HepG2 (cell line): ENCODE measurements around the gene ANTXRL. TPM values are rescaled to one million over a fixed set of nuclear protein-coding genes. Genes with fewer than 3 reads are reported as not detected.

Source experiments
- ATAC-seq: fragments of 200-7000 bp; cut with Tn5 transposase; 3 replicates; pipeline ENCODE4 v1.9.1; 2020; ENCODE audit warnings: mild to moderate bottlenecking, moderate library complexity
- BruUV-seq: library from RNA; stranded (reverse); fragments of 400-500 nt; replicated peaks from 2 replicates; lab custom pipeline; 2021; lab: Mats Ljungman, UMichigan
- CTCF ChIA-PET: fragments of 300-600 bp; formaldehyde crosslinking; extraction: SDS; loops from one replicate; lab custom pipeline; 2021; ENCODE audit warnings: low total read pairs, inconsistent platforms, low intra/inter-chr PET ratio; lab: Yijun Ruan, JAX
- POLR2A ChIA-PET: fragments of 350-600 bp; sonication (Branson Sonifier 250); formaldehyde crosslinking; loops from one replicate; lab custom pipeline; 2020; ENCODE audit warnings: antibody characterized with exemption, inconsistent platforms; lab: Yijun Ruan, JAX
- DNase-seq: peaks from one replicate; pipeline ENCODE4 v3.0.0-alpha.2; 2015; ENCODE audit warnings: low spot score
- FAIRE-seq: peaks from 3 replicates; lab custom pipeline; 2011; peaks lifted over from hg19 to GRCh38; lab: Jason Lieb, UNC
- H2AFZ ChIP-seq: one replicate; pipeline ENCODE4 v1.6.1; 2011; ENCODE audit warnings: low read length, inconsistent platforms
- H3K27ac ChIP-seq: fragments of 300-600 bp; 3 replicates; pipeline ENCODE4 v1.8.0; 2011; ENCODE audit warnings: mixed run types, mild to moderate bottlenecking, mixed read lengths, low read length, inconsistent platforms; ENCODE audit not compliant: insufficient read depth; ENCODE audit errors: extremely low read length
- H3K27me3 ChIP-seq, 2 experiments: fragments of 200-600 bp in 1 of 2; 2 replicates in 1 of 2; 3 replicates in 1 of 2; pipeline versions ENCODE4 v1.6.0 to v1.8.0; 2011; ENCODE audit warnings: low read length in 2 of 2, mild to moderate bottlenecking in 2 of 2, moderate library complexity in 2 of 2, inconsistent platforms in 1 of 2; ENCODE audit not compliant: insufficient read depth in 2 of 2, control insufficient read depth in 1 of 2
- H3K36me3 ChIP-seq, 2 experiments: fragments of 200-600 bp in 1 of 2; replicated peaks in 1 of 2; 2 replicates in 1 of 2; 3 replicates in 1 of 2; pipeline versions ENCODE4 v1.5.1 to v1.8.0; 2011; ENCODE audit warnings: low read length in 2 of 2, inconsistent platforms in 1 of 2; ENCODE audit not compliant: insufficient read depth in 2 of 2, control insufficient read depth in 1 of 2
- H3K4me1 ChIP-seq: 2 replicates; pipeline ENCODE4 v1.5.1; 2012; ENCODE audit warnings: low read length, inconsistent platforms; ENCODE audit not compliant: insufficient read depth
- H3K4me2 ChIP-seq: 2 replicates; pipeline ENCODE4 v1.6.0; 2011; ENCODE audit warnings: low read depth, low read length, inconsistent platforms
- H3K4me3 ChIP-seq, 3 experiments: fragments of 200-600 bp in 1 of 3; sonication (generic), shearing (Covaris generic) in 1 of 3; replicated peaks in 1 of 3; 2 replicates each; pipeline ENCODE4 v1.5.1; 2011 to 2016; ENCODE audit warnings: low read length in 3 of 3, inconsistent platforms in 2 of 3, low read depth in 2 of 3, mild to moderate bottlenecking in 2 of 3, control low read depth in 1 of 3, mixed read lengths in 1 of 3; ENCODE audit not compliant: insufficient read depth in 1 of 3
- H3K79me2 ChIP-seq: one replicate; pipeline ENCODE4 v1.6.1; 2011; ENCODE audit warnings: low read length, inconsistent platforms; ENCODE audit not compliant: insufficient read depth
- H3K9ac ChIP-seq: 2 replicates; pipeline ENCODE4 v1.6.0; 2011; ENCODE audit warnings: mild to moderate bottlenecking, low read depth, low read length, inconsistent platforms; ENCODE audit not compliant: insufficient read depth
- H3K9me3 ChIP-seq: 2 replicates; pipeline ENCODE4 v1.5.1; 2012; ENCODE audit warnings: mild to moderate bottlenecking, low read length
- H4K20me1 ChIP-seq: 2 replicates; pipeline ENCODE4 v1.6.0; 2011; ENCODE audit warnings: inconsistent platforms, mild to moderate bottlenecking, low read length, moderate library complexity; ENCODE audit not compliant: insufficient read depth
- AHR ChIP-seq: IDR thresholded peaks from 2 replicates; pipeline ENCODE4 v1.6.1; 2018; ENCODE audit warnings: missing genetic modification reagents, missing compliant biosample characterization
- BCL3 ChIP-seq: sonication (generic); formaldehyde crosslinking; IDR thresholded peaks from 2 replicates; pipeline ENCODE4 v1.5.1; 2020; ENCODE audit warnings: mild to moderate bottlenecking, missing genetic modification reagents, moderate library complexity
- CBX1 ChIP-seq: IDR thresholded peaks from one replicate; pipeline ENCODE4 v1.6.1; 2016; ENCODE audit warnings: antibody characterized with exemption, low read depth
- DBP ChIP-seq: sonication (generic); formaldehyde crosslinking; IDR thresholded peaks from 2 replicates; pipeline ENCODE4 v1.4.0; 2020; ENCODE audit warnings: missing genetic modification reagents; ENCODE audit errors: not compliant biosample characterization
- HNF4G ChIP-seq, 2 experiments: sonication (generic) in 1 of 2; formaldehyde crosslinking in 1 of 2; IDR thresholded peaks; 2 replicates each; pipeline versions ENCODE4 v1.4.0 to v1.6.1; 2011 to 2020; ENCODE audit warnings: borderline replicate concordance in 2 of 2, low read depth in 2 of 2, mild to moderate bottlenecking in 2 of 2, low read length in 1 of 2, missing genetic modification reagents in 1 of 2, moderate library complexity in 1 of 2
- IRF2 ChIP-seq: IDR thresholded peaks from 2 replicates; pipeline ENCODE4 v1.6.1; 2018; ENCODE audit warnings: missing genetic modification reagents, missing compliant biosample characterization
- NCOA1 ChIP-seq: sonication (generic); formaldehyde crosslinking; IDR thresholded peaks from 2 replicates; pipeline ENCODE4 v1.9.0; 2021; ENCODE audit warnings: missing genetic modification reagents
- NFKB2 ChIP-seq: sonication (generic); formaldehyde crosslinking; IDR thresholded peaks from 2 replicates; pipeline ENCODE4 v1.4.0; 2020; ENCODE audit warnings: missing genetic modification reagents, borderline replicate concordance
- RFX5 ChIP-seq: IDR thresholded peaks from 2 replicates; pipeline ENCODE4 v1.6.1; 2011; ENCODE audit warnings: low read depth, low read length, improper control_type of control experiment
- XBP1 ChIP-seq: sonication (generic); formaldehyde crosslinking; IDR thresholded peaks from 2 replicates; pipeline ENCODE4 v1.5.0; 2020; ENCODE audit warnings: missing genetic modification reagents
- XRCC5 ChIP-seq: fragments of 200-400 bp; formaldehyde crosslinking; optimal IDR thresholded peaks from 2 replicates; pipeline ENCODE3; 2017; ENCODE audit warnings: mild to moderate bottlenecking, low read length
- ZFP37 ChIP-seq: sonication (generic); formaldehyde crosslinking; IDR thresholded peaks from 2 replicates; pipeline ENCODE4 v1.4.0; 2020; ENCODE audit warnings: missing genetic modification reagents, borderline replicate concordance
- ZNF224 ChIP-seq: sonication (generic); formaldehyde crosslinking; IDR thresholded peaks from 2 replicates; pipeline ENCODE4 v1.5.0; 2020; ENCODE audit warnings: mild to moderate bottlenecking, missing genetic modification reagents
- ZNF317 ChIP-seq: sonication (generic); formaldehyde crosslinking; IDR thresholded peaks from 2 replicates; pipeline ENCODE4 v1.5.0; 2020; ENCODE audit warnings: mild to moderate bottlenecking, missing genetic modification reagents
- ZNF333 ChIP-seq: sonication (generic); formaldehyde crosslinking; IDR thresholded peaks from 2 replicates; pipeline ENCODE4 v1.4.0; 2020; ENCODE audit warnings: mild to moderate bottlenecking, missing genetic modification reagents, borderline replicate concordance
- ZNF558 ChIP-seq: sonication (generic); formaldehyde crosslinking; IDR thresholded peaks from 2 replicates; pipeline ENCODE4 v1.9.0; 2022; ENCODE audit warnings: mild to moderate bottlenecking, missing genetic modification reagents, borderline replicate concordance
- ZNF841 ChIP-seq: sonication (generic); formaldehyde crosslinking; IDR thresholded peaks from 2 replicates; pipeline ENCODE4 v1.8.1; 2023; ENCODE audit warnings: missing genetic modification reagents, borderline replicate concordance
- WGBS: methylation state at CpG from one replicate; pipeline ENCODE4 v1.1.6; 2017; ENCODE audit warnings: low lambda C conversion rate; 5-methylcytosine and 5-hydroxymethylcytosine counted together
- in situ Hi-C: cut with HindIII; loops from 2 replicates; pipeline ENCODE4 v1.10.0; 2017; ENCODE audit warnings: low pct_unique_long_range_greater_than_20kb; ENCODE audit not compliant: extremely low pct_ligation_motif_present
- intact Hi-C: fragments of 100-400 bp; cut with micrococcal nuclease; formaldehyde crosslinking; loops from one replicate; pipeline ENCODE4 v1.10.0; 2022; ENCODE audit not compliant: unreplicated experiment
- polyA plus RNA-seq, 8 experiments: library from polyadenylated mRNA; depleted of rRNA in 3 of 8; stranded (reverse) in 7 of 8; unstranded in 1 of 8; fragments of >200 nt; fragmentation: Illumina TruSeq in 4 of 8; extraction: Trizol in 4 of 8; gene quantifications; 2 replicates each; pipeline versions ENCODE4 v1.2.1 to v1.2.3, GENCODE V29; 2011 to 2016; ENCODE audit warnings: low read depth in 4 of 8, missing spikeins in 1 of 8, mixed read lengths in 1 of 8; ENCODE audit not compliant: insufficient read depth in 1 of 8
- total RNA-seq, 5 experiments: library from RNA; depleted of rRNA; stranded (reverse); fragments of >200 nt; fragmentation: Illumina TruSeq; extraction: Trizol; gene quantifications; 2 replicates each; pipeline ENCODE4 v1.2.3, GENCODE V29; 2016; ENCODE audit warnings: low read depth in 1 of 5
- TF ChIP-seq, protein P1 (sequence below): IDR thresholded peaks from 2 replicates; pipeline ENCODE4 v1.6.1; 2016; ENCODE audit warnings: missing biosample characterization, missing genetic modification reagents, low read depth

ANTXRL gene
- total and polyA plus RNA-seq, 2 of the 13 experiments (the other 11 are each of a cell fraction or from before 2014, with no cell fraction given), result not detected

- TF ChIP-seq, protein P1, sequence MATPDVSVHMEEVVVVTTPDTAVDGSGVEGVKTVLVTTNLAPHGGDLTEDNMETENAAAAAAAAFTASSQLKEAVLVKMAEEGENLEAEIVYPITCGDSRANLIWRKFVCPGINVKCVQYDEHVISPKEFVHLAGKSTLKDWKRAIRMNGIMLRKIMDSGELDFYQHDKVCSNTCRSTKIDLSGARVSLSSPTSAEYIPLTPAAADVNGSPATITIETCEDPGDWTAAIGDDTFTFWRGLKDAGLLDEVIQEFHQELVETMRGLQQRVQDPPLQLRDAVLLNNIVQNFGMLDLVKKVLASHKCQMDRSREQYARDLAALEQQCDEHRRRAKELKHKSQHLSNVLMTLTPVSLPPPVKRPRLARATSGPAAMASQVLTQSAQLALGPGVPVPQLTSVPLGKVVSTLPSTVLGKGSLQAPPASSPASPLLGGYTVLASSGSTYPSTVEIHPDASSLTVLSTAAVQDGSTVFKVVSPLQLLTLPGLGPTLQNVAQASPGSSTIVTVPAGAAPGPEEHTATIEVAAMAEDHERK (CRISPR knock-in tag), result no peak
- TF ChIP-seq ZNF333 (CRISPR knock-in tag) (no peak), NFKB2 (no peak)
- TF ChIP-seq, all 625 proteins: peak for 10
Measured at GRCh38 chr10:46255801-46256747, 30.7 kb upstream of the ANTXRL start (continued).

GRCh38 chr10:46257099-46257498, 29.7 kb upstream of the ANTXRL start:
- DNase-seq (no peak), FAIRE-seq (no peak), ATAC-seq (no peak)
- Histone ChIP-seq H3K9me3 (no peaks in the 10 kb centered on the region), H3K79me2 (no peaks in the 10 kb centered on the region), H3K9ac (no peak overlapping the region), H3K4me3 (no peak overlapping the region), H2AFZ (no peak overlapping the region), H4K20me1 (no peaks in the 10 kb centered on the region), H3K4me2 (no peak overlapping the region), H3K27me3 (peaks cover 2 to 21% of the 10 kb centered on the region in 2 experiments; a peak in 3 of 5 replicates), H3K4me1 (no peaks in the 10 kb centered on the region), H3K36me3 (no peaks in the 10 kb centered on the region), H3K27ac (no peak overlapping the region)
- in situ Hi-C loops, result no loop called here
- ChIA-PET CTCF (no interaction called here), POLR2A (no interaction called here)
- intact Hi-C loops, result no loop called here
- TF ChIP-seq ZNF558 (CRISPR knock-in tag) (no peak), NCOA1 (CRISPR knock-in tag) (no peak), RFX5 (no peak), BCL3 (CRISPR knock-in tag) (no peak), AHR (CRISPR knock-in tag) (no peak), DBP (CRISPR knock-in tag) (no peak), ZNF317 (CRISPR knock-in tag) (no peak), XRCC5 (no peak), CBX1 (no peak), ZFP37 (CRISPR knock-in tag) (no peak), ZNF841 (CRISPR knock-in tag) (no peak), HNF4G (IDR thresholded peaks at IDR 0.05; ENCODE audit: borderline replicate concordance, low read depth, low read length) (no peak), HNF4G (CRISPR knock-in tag; IDR thresholded peaks at IDR 0.05; ENCODE audit: borderline replicate concordance, low read depth) (no peak), ZNF224 (CRISPR knock-in tag) (no peak), IRF2 (no peak), XBP1 (no peak)
- WGBS, result under 1% methylated on average over 4 of the region's 4 CpGs
- BruUV-seq, result no TSS peak
